Activated T-cell treated with anti-CD3 and anti-CD28 coated beads, Interleukin-2, amount 50 U/mL, for 4 hours (primary cell): ENCODE measurements around the gene ZNF836. TPM values are rescaled to one million over a fixed set of nuclear protein-coding genes. Genes with fewer than 3 reads are reported as not detected.

Experiments used
- total RNA-seq, 3 donors: library from RNA; stranded (reverse); gene quantifications; one replicate each; pipeline ENCODE4 v1.2.1, GENCODE V29; 2021

ZNF836 gene
- total RNA-seq, 3 donors from 2014 or later, result 2.0 to 4.3 (median 3.3) TPM

Other genes starting within 250 kb of the ZNF836 start
- 1 to 10 TPM; 2.3 to 4.1 (median 2.7) TPM for gene ZNF613, start 244.1 kb downstream of the ZNF836 start, total RNA-seq
- gene ZNF350, start 184.8 kb downstream of the ZNF836 start, total RNA-seq, result 1 to 10 TPM; 6.9 to 7.2 (median 7.1) TPM
- 1 to 10 TPM; 3.7 to 4.5 (median 4.2) TPM for gene ZNF615, start 163.4 kb downstream of the ZNF836 start, total RNA-seq
- gene ZNF614, start 143.2 kb downstream of the ZNF836 start, total RNA-seq, result 10 to 100 TPM; 10.5 to 12.3 (median 11.2) TPM
- gene ZNF432, start 122.8 kb downstream of the ZNF836 start, total RNA-seq, result 1 to 10 TPM; 9.1 to 9.8 (median 9.4) TPM
- gene ZNF841, start 75.9 kb downstream of the ZNF836 start, total RNA-seq, result 1 to 10 TPM; 8.0 to 8.7 (median 8.4) TPM
- 1 to 10 TPM; 7.1 to 8.7 (median 7.2) TPM for gene ZNF616, start 31.7 kb downstream of the ZNF836 start, total RNA-seq
- gene PPP2R1A, start 18.4 kb upstream of the ZNF836 start, total RNA-seq, result 100 to 1,000 TPM; 297 to 317 (median 310) TPM
- 10 to 100 TPM; 13.1 to 15.9 (median 13.6) TPM for gene ZNF766, start 98.0 kb upstream of the ZNF836 start, total RNA-seq
- 1 to 10 TPM; 3.1 to 5.6 (median 5.0) TPM for gene ZNF480, start 125.5 kb upstream of the ZNF836 start, total RNA-seq
- gene ZNF610, start 164.6 kb upstream of the ZNF836 start, total RNA-seq, result under 1 TPM in 2 of 3 donors, not detected in 1; 0.18 to 0.27 TPM
- 10 to 100 TPM in 2 of 3 donors, 1 to 10 TPM in 1; 10.0 to 16.5 (median 10.0) TPM for gene ZNF880, start 198.3 kb upstream of the ZNF836 start, total RNA-seq
- 1 to 10 TPM; 2.6 to 4.6 (median 4.5) TPM for gene ZNF528, start 226.2 kb upstream of the ZNF836 start, total RNA-seq